ENCODE results near the gene SGCG.

DNA sequence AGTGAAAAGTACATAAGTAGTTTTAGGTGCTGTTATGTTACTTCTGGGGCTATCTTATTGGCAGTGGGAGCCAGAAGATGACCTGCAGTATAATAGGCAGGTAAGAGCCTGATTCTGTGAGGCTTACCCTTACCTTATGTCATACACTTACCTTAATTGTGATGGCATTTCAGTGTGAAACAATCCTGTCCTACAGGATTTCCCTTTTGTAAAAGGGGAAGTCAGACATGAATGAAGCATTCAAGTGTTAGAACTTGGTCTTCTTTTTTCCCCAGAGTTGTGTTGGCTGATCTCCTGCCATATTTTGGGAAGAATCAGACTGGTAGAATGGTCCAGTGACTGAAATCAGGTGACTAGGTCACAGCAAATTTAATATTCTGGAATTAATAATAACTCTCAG is 55.2 kb downstream of the SGCG start:
- TF ChIP-seq GATA2 (IDR thresholded peaks at IDR 0.05; ENCODE audit: low read depth, low read length) (no peak), GATA3 (IDR thresholded peaks at IDR 0.05; ENCODE audit: low read depth, low read length) (no peak)

All from SH-SY5Y (cell line).